HepG2 (cell line): ENCODE data around the gene RANBP3L. TPM values are rescaled to one million over a fixed set of nuclear protein-coding genes. Genes with fewer than 3 reads are reported as not detected.

ENCODE experiments used
- ATAC-seq: fragments of 200-7000 bp; cut with Tn5 transposase; 3 replicates; pipeline ENCODE4 v1.9.1; 2020; ENCODE audit warnings: mild to moderate bottlenecking, moderate library complexity
- BruUV-seq: library from RNA; stranded (reverse); fragments of 400-500 nt; replicated peaks from 2 replicates; lab custom pipeline; 2021; lab: Mats Ljungman, UMichigan
- CTCF ChIA-PET: fragments of 300-600 bp; formaldehyde crosslinking; extraction: SDS; loops from one replicate; lab custom pipeline; 2021; ENCODE audit warnings: low total read pairs, inconsistent platforms, low intra/inter-chr PET ratio; lab: Yijun Ruan, JAX
- POLR2A ChIA-PET: fragments of 350-600 bp; sonication (Branson Sonifier 250); formaldehyde crosslinking; loops from one replicate; lab custom pipeline; 2020; ENCODE audit warnings: antibody characterized with exemption, inconsistent platforms; lab: Yijun Ruan, JAX
- DNase-seq: peaks from one replicate; pipeline ENCODE4 v3.0.0-alpha.2; 2015; ENCODE audit warnings: low spot score
- FAIRE-seq: peaks from 3 replicates; lab custom pipeline; 2011; peaks lifted over from hg19 to GRCh38; lab: Jason Lieb, UNC
- H2AFZ ChIP-seq: one replicate; pipeline ENCODE4 v1.6.1; 2011; ENCODE audit warnings: low read length, inconsistent platforms
- H3K27ac ChIP-seq: fragments of 300-600 bp; 3 replicates; pipeline ENCODE4 v1.8.0; 2011; ENCODE audit warnings: mixed run types, mild to moderate bottlenecking, mixed read lengths, low read length, inconsistent platforms; ENCODE audit not compliant: insufficient read depth; ENCODE audit errors: extremely low read length
- H3K27me3 ChIP-seq, 2 experiments: fragments of 200-600 bp in 1 of 2; 2 replicates in 1 of 2; 3 replicates in 1 of 2; pipeline versions ENCODE4 v1.6.0 to v1.8.0; 2011; ENCODE audit warnings: low read length in 2 of 2, mild to moderate bottlenecking in 2 of 2, moderate library complexity in 2 of 2, inconsistent platforms in 1 of 2; ENCODE audit not compliant: insufficient read depth in 2 of 2, control insufficient read depth in 1 of 2
- H3K36me3 ChIP-seq, 2 experiments: fragments of 200-600 bp in 1 of 2; replicated peaks in 1 of 2; 2 replicates in 1 of 2; 3 replicates in 1 of 2; pipeline versions ENCODE4 v1.5.1 to v1.8.0; 2011; ENCODE audit warnings: low read length in 2 of 2, inconsistent platforms in 1 of 2; ENCODE audit not compliant: insufficient read depth in 2 of 2, control insufficient read depth in 1 of 2
- H3K4me1 ChIP-seq: 2 replicates; pipeline ENCODE4 v1.5.1; 2012; ENCODE audit warnings: low read length, inconsistent platforms; ENCODE audit not compliant: insufficient read depth
- H3K4me2 ChIP-seq: 2 replicates; pipeline ENCODE4 v1.6.0; 2011; ENCODE audit warnings: low read depth, low read length, inconsistent platforms
- H3K4me3 ChIP-seq, 3 experiments: fragments of 200-600 bp in 1 of 3; sonication (generic), shearing (Covaris generic) in 1 of 3; replicated peaks in 1 of 3; 2 replicates each; pipeline ENCODE4 v1.5.1; 2011 to 2016; ENCODE audit warnings: low read length in 3 of 3, inconsistent platforms in 2 of 3, low read depth in 2 of 3, mild to moderate bottlenecking in 2 of 3, control low read depth in 1 of 3, mixed read lengths in 1 of 3; ENCODE audit not compliant: insufficient read depth in 1 of 3
- H3K79me2 ChIP-seq: one replicate; pipeline ENCODE4 v1.6.1; 2011; ENCODE audit warnings: low read length, inconsistent platforms; ENCODE audit not compliant: insufficient read depth
- H3K9ac ChIP-seq: 2 replicates; pipeline ENCODE4 v1.6.0; 2011; ENCODE audit warnings: mild to moderate bottlenecking, low read depth, low read length, inconsistent platforms; ENCODE audit not compliant: insufficient read depth
- H3K9me3 ChIP-seq: 2 replicates; pipeline ENCODE4 v1.5.1; 2012; ENCODE audit warnings: mild to moderate bottlenecking, low read length
- H4K20me1 ChIP-seq: 2 replicates; pipeline ENCODE4 v1.6.0; 2011; ENCODE audit warnings: inconsistent platforms, mild to moderate bottlenecking, low read length, moderate library complexity; ENCODE audit not compliant: insufficient read depth
- DR1 ChIP-seq: sonication (generic); formaldehyde crosslinking; IDR thresholded peaks from 2 replicates; pipeline ENCODE4 v1.8.0; 2021; ENCODE audit warnings: mild to moderate bottlenecking, missing genetic modification reagents, inconsistent platforms
- ISX ChIP-seq: sonication (generic); formaldehyde crosslinking; conservative IDR thresholded peaks from 2 replicates; pipeline ENCODE4 v1.5.0; 2020; ENCODE audit warnings: missing genetic modification reagents
- RAD51 ChIP-seq: fragments of 450-650 bp; IDR thresholded peaks from 2 replicates; pipeline ENCODE4 v1.6.1; 2016; ENCODE audit warnings: borderline replicate concordance
- RBM22 ChIP-seq: fragments of 200-400 bp; formaldehyde crosslinking; optimal IDR thresholded peaks from 2 replicates; pipeline ENCODE3; 2017; ENCODE audit warnings: mild to moderate bottlenecking, low read length, moderate library complexity
- RBM39 ChIP-seq: fragments of 200-400 bp; formaldehyde crosslinking; IDR thresholded peaks from one replicate; pipeline ENCODE4 v1.6.1; 2018; ENCODE audit warnings: antibody characterized with exemption, mild to moderate bottlenecking, low read depth, low read length; ENCODE audit not compliant: poor library complexity, severe bottlenecking
- SALL1 ChIP-seq: sonication (generic); formaldehyde crosslinking; IDR thresholded peaks from 2 replicates; pipeline ENCODE4 v1.8.0; 2022; ENCODE audit warnings: mild to moderate bottlenecking, missing genetic modification reagents
- YEATS4 ChIP-seq: sonication (generic); formaldehyde crosslinking; IDR thresholded peaks from 2 replicates; pipeline ENCODE4 v1.4.0; 2020; ENCODE audit warnings: missing genetic modification reagents, borderline replicate concordance
- ZBTB1 ChIP-seq: sonication (generic); formaldehyde crosslinking; IDR thresholded peaks from 2 replicates; pipeline ENCODE4 v1.4.0; 2020; ENCODE audit warnings: missing genetic modification reagents, borderline replicate concordance
- ZC3H13 ChIP-seq: sonication (generic); formaldehyde crosslinking; IDR thresholded peaks from 2 replicates; pipeline ENCODE4 v1.8.1; 2023; ENCODE audit warnings: mild to moderate bottlenecking, missing genetic modification reagents, moderate library complexity
- ZFX ChIP-seq: sonication (generic); formaldehyde crosslinking; IDR thresholded peaks from 2 replicates; pipeline ENCODE4 v1.4.0; 2020; ENCODE audit warnings: mild to moderate bottlenecking, low read depth, missing genetic modification reagents, moderate library complexity
- ZNF335 ChIP-seq: sonication (generic); formaldehyde crosslinking; IDR thresholded peaks from 2 replicates; pipeline ENCODE4 v1.4.0; 2020; ENCODE audit warnings: missing genetic modification reagents
- ZNF367 ChIP-seq: sonication (generic); formaldehyde crosslinking; IDR thresholded peaks from 2 replicates; pipeline ENCODE4 v1.4.0; 2020; ENCODE audit warnings: missing genetic modification reagents, borderline replicate concordance
- ZNF552 ChIP-seq: sonication (generic); formaldehyde crosslinking; IDR thresholded peaks from 2 replicates; pipeline ENCODE4 v1.9.0; 2022; ENCODE audit warnings: missing genetic modification reagents, mild to moderate bottlenecking, borderline replicate concordance
- WGBS: methylation state at CpG from one replicate; pipeline ENCODE4 v1.1.6; 2017; ENCODE audit warnings: low lambda C conversion rate; 5-methylcytosine and 5-hydroxymethylcytosine counted together
- in situ Hi-C: cut with HindIII; loops from 2 replicates; pipeline ENCODE4 v1.10.0; 2017; ENCODE audit warnings: low pct_unique_long_range_greater_than_20kb; ENCODE audit not compliant: extremely low pct_ligation_motif_present
- intact Hi-C: fragments of 100-400 bp; cut with micrococcal nuclease; formaldehyde crosslinking; loops from one replicate; pipeline ENCODE4 v1.10.0; 2022; ENCODE audit not compliant: unreplicated experiment
- polyA plus RNA-seq, 8 experiments: library from polyadenylated mRNA; depleted of rRNA in 3 of 8; stranded (reverse) in 7 of 8; unstranded in 1 of 8; fragments of >200 nt; fragmentation: Illumina TruSeq in 4 of 8; extraction: Trizol in 4 of 8; gene quantifications; 2 replicates each; pipeline versions ENCODE4 v1.2.1 to v1.2.3, GENCODE V29; 2011 to 2016; ENCODE audit warnings: low read depth in 4 of 8, missing spikeins in 1 of 8, mixed read lengths in 1 of 8; ENCODE audit not compliant: insufficient read depth in 1 of 8
- total RNA-seq, 5 experiments: library from RNA; depleted of rRNA; stranded (reverse); fragments of >200 nt; fragmentation: Illumina TruSeq; extraction: Trizol; gene quantifications; 2 replicates each; pipeline ENCODE4 v1.2.3, GENCODE V29; 2016; ENCODE audit warnings: low read depth in 1 of 5
- TF ChIP-seq, protein P1 (sequence below): sonication (generic); formaldehyde crosslinking; IDR thresholded peaks from 2 replicates; pipeline ENCODE4 v1.5.1; 2020; ENCODE audit warnings: missing genetic modification reagents, mild to moderate bottlenecking, borderline replicate concordance
- TF ChIP-seq, protein P2 (sequence below): sonication (generic); formaldehyde crosslinking; IDR thresholded peaks from 2 replicates; pipeline ENCODE4 v1.4.0; 2020; ENCODE audit warnings: missing genetic modification reagents
- TF ChIP-seq, protein P3 (sequence below): sonication (generic); formaldehyde crosslinking; IDR thresholded peaks from 2 replicates; pipeline ENCODE4 v1.9.0; 2021; ENCODE audit warnings: missing genetic modification reagents, borderline replicate concordance
- TF ChIP-seq, protein P4 (sequence below): IDR thresholded peaks from 2 replicates; pipeline ENCODE4 v1.6.1; 2016; ENCODE audit warnings: control low read depth

The RANBP3L gene
- total and polyA plus RNA-seq, 2 of the 13 experiments (the other 11 are each of a cell fraction or from before 2014, with no cell fraction given), result 0.09 TPM; not detected in 1

DNA sequence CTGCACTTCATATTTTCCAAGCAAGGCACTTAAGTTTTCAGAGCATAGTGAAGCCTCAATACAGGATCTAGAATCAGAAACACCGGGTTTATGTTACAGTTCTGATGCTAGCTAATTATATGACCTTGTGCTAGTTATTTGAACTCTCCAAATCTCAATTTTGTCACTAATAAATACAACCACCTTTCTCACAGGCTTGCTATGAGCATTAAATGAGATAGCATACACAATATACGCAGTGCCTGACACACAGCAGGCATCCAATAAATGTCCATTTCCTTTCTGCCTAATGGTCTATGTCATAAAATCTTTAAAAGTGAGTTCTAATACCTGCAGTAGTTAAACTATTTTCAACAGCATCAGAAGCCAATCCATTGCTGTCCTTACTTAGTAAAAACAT is 92.9 kb downstream of the RANBP3L start:
- CTCF ChIA-PET, result no interaction called here
- no peak overlapping the region for H3K9ac ChIP-seq
- no peaks in the 10 kb centered on the region for H3K4me1 ChIP-seq
- WGBS, result 100% methylated on average over 2 of the region's 2 CpGs
- intact Hi-C loops (no loop called here), in situ Hi-C loops (no loop called here)
- no peaks in the 10 kb centered on the region for H3K9me3 ChIP-seq
- no peaks in the 10 kb centered on the region; the same call in 1 of the 2 replicates for H4K20me1 ChIP-seq
- POLR2A ChIA-PET, result no interaction called here
- H3K27me3 ChIP-seq, result no peaks in the 10 kb centered on the region
- H3K79me2 ChIP-seq, result no peaks in the 10 kb centered on the region
- no peak overlapping the region for H2AFZ ChIP-seq
- DNase-seq, result no peak
- no peak for FAIRE-seq
- no peak for ATAC-seq
- H3K36me3 ChIP-seq, result peaks cover 6 to 39% of the 10 kb centered on the region in 2 experiments
- H3K27ac ChIP-seq, result no peak overlapping the region
- H3K4me2 ChIP-seq, result no peak overlapping the region
- H3K4me3 ChIP-seq, result no peak overlapping the region
- BruUV-seq, result no TSS peak
- TF ChIP-seq, protein P1, sequence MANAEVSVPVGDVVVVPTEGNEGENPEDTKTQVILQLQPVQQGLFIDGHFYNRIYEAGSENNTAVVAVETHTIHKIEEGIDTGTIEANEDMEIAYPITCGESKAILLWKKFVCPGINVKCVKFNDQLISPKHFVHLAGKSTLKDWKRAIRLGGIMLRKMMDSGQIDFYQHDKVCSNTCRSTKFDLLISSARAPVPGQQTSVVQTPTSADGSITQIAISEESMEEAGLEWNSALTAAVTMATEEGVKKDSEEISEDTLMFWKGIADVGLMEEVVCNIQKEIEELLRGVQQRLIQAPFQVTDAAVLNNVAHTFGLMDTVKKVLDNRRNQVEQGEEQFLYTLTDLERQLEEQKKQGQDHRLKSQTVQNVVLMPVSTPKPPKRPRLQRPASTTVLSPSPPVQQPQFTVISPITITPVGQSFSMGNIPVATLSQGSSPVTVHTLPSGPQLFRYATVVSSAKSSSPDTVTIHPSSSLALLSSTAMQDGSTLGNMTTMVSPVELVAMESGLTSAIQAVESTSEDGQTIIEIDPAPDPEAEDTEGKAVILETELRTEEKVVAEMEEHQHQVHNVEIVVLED (CRISPR knock-in tag), result no peak
- TF ChIP-seq RAD51 (no peak), DR1 (CRISPR knock-in tag) (no peak), ZBTB1 (CRISPR knock-in tag) (no peak), ZFX (CRISPR knock-in tag) (no peak), ZNF552 (no peak), RBM39 (no peak), ZC3H13 (CRISPR knock-in tag) (no peak), SALL1 (no peak), YEATS4 (CRISPR knock-in tag) (no peak), ZNF335 (CRISPR knock-in tag) (no peak), ISX (no peak), ZNF367 (CRISPR knock-in tag) (no peak), RBM22 (no peak)
- TF ChIP-seq, protein P2, sequence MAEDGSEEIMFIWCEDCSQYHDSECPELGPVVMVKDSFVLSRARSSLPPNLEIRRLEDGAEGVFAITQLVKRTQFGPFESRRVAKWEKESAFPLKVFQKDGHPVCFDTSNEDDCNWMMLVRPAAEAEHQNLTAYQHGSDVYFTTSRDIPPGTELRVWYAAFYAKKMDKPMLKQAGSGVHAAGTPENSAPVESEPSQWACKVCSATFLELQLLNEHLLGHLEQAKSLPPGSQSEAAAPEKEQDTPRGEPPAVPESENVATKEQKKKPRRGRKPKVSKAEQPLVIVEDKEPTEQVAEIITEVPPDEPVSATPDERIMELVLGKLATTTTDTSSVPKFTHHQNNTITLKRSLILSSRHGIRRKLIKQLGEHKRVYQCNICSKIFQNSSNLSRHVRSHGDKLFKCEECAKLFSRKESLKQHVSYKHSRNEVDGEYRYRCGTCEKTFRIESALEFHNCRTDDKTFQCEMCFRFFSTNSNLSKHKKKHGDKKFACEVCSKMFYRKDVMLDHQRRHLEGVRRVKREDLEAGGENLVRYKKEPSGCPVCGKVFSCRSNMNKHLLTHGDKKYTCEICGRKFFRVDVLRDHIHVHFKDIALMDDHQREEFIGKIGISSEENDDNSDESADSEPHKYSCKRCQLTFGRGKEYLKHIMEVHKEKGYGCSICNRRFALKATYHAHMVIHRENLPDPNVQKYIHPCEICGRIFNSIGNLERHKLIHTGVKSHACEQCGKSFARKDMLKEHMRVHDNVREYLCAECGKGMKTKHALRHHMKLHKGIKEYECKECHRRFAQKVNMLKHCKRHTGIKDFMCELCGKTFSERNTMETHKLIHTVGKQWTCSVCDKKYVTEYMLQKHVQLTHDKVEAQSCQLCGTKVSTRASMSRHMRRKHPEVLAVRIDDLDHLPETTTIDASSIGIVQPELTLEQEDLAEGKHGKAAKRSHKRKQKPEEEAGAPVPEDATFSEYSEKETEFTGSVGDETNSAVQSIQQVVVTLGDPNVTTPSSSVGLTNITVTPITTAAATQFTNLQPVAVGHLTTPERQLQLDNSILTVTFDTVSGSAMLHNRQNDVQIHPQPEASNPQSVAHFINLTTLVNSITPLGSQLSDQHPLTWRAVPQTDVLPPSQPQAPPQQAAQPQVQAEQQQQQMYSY (CRISPR knock-in tag), result no peak
- TF ChIP-seq, protein P3, sequence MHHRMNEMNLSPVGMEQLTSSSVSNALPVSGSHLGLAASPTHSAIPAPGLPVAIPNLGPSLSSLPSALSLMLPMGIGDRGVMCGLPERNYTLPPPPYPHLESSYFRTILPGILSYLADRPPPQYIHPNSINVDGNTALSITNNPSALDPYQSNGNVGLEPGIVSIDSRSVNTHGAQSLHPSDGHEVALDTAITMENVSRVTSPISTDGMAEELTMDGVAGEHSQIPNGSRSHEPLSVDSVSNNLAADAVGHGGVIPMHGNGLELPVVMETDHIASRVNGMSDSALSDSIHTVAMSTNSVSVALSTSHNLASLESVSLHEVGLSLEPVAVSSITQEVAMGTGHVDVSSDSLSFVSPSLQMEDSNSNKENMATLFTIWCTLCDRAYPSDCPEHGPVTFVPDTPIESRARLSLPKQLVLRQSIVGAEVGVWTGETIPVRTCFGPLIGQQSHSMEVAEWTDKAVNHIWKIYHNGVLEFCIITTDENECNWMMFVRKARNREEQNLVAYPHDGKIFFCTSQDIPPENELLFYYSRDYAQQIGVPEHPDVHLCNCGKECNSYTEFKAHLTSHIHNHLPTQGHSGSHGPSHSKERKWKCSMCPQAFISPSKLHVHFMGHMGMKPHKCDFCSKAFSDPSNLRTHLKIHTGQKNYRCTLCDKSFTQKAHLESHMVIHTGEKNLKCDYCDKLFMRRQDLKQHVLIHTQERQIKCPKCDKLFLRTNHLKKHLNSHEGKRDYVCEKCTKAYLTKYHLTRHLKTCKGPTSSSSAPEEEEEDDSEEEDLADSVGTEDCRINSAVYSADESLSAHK (CRISPR knock-in tag), result no peak
- TF ChIP-seq, protein P4, sequence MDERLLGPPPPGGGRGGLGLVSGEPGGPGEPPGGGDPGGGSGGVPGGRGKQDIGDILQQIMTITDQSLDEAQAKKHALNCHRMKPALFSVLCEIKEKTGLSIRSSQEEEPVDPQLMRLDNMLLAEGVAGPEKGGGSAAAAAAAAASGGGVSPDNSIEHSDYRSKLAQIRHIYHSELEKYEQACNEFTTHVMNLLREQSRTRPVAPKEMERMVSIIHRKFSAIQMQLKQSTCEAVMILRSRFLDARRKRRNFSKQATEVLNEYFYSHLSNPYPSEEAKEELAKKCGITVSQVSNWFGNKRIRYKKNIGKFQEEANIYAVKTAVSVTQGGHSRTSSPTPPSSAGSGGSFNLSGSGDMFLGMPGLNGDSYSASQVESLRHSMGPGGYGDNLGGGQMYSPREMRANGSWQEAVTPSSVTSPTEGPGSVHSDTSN, result no peak
